ENCODE data around the gene PPM1J. TPM values are rescaled to one million over a fixed set of nuclear protein-coding genes. Genes with fewer than 3 reads are reported as not detected.

Gene PPM1J
- total RNA-seq, 1 donor from 2014 or later = 1.8 TPM

DNA sequence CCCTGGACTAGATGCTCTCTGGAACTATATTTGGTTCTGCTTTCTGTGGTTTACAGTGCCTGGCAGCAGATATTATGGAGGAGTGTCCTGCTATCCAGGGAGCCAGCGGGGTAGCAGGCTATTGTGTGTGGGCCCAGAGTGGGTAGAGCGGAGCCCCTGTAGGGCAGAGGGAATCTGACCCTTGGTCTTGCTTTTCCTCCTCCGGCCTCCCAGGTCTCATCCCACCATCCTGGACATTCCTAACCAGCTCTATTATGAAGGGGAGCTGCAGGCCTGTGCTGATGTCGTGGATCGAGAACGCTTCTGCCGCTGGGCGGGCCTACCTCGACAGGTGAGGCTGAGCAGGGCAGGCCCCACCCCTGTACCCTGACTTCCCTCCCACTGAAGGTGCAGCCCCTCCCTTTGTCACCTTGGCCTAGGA lies 17.3 kb downstream of the PPM1J start:
- no peaks in the 10 kb centered on the region for H3K79me2 ChIP-seq (ENCODE audit: low read depth)
- H3K27ac ChIP-seq = no peak overlapping the region
- no peak overlapping the region for H3K4me2 ChIP-seq
- peaks cover 32% of the 10 kb centered on the region for H3K4me1 Mint-ChIP-seq
- no peak overlapping the region for H2AFZ ChIP-seq (replicated peaks)
- no peaks in the 10 kb centered on the region for H3K4me1 ChIP-seq
- H3K9me3 ChIP-seq (ENCODE audit: low read depth) = no peaks in the 10 kb centered on the region
- no peak for DNase-seq (ENCODE audit: low spot score)
- H3K27me3 Mint-ChIP-seq (ENCODE audit: insufficient read depth, low read depth) = peaks cover 15% of the 10 kb centered on the region
- H3K9ac ChIP-seq = no peak overlapping the region
- H3K4me3 ChIP-seq = no peak overlapping the region
- no peaks in the 10 kb centered on the region for H3K27me3 ChIP-seq
- H3K36me3 ChIP-seq = no peaks in the 10 kb centered on the region
- H4K20me1 ChIP-seq (ENCODE audit: low read depth) = peaks cover 9% of the 10 kb centered on the region
- H3K9me3 Mint-ChIP-seq = no peaks in the 10 kb centered on the region
- H3F3A ChIP-seq (ENCODE audit: low read depth) = no peaks in the 10 kb centered on the region
- peaks cover 32% of the 10 kb centered on the region for H3K36me3 Mint-ChIP-seq
- no peak overlapping the region for H3K27ac Mint-ChIP-seq
- no peak overlapping the region for H3K4me3 Mint-ChIP-seq
- no peak for TF ChIP-seq EZH2 (IDR thresholded peaks at IDR 0.05)
- no peak for TF ChIP-seq EZH2phosphoT487 (IDR thresholded peaks at IDR 0.05)
- TF ChIP-seq, protein P1, sequence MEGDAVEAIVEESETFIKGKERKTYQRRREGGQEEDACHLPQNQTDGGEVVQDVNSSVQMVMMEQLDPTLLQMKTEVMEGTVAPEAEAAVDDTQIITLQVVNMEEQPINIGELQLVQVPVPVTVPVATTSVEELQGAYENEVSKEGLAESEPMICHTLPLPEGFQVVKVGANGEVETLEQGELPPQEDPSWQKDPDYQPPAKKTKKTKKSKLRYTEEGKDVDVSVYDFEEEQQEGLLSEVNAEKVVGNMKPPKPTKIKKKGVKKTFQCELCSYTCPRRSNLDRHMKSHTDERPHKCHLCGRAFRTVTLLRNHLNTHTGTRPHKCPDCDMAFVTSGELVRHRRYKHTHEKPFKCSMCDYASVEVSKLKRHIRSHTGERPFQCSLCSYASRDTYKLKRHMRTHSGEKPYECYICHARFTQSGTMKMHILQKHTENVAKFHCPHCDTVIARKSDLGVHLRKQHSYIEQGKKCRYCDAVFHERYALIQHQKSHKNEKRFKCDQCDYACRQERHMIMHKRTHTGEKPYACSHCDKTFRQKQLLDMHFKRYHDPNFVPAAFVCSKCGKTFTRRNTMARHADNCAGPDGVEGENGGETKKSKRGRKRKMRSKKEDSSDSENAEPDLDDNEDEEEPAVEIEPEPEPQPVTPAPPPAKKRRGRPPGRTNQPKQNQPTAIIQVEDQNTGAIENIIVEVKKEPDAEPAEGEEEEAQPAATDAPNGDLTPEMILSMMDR (IDR thresholded peaks at IDR 0.05) = no peak

DNA sequence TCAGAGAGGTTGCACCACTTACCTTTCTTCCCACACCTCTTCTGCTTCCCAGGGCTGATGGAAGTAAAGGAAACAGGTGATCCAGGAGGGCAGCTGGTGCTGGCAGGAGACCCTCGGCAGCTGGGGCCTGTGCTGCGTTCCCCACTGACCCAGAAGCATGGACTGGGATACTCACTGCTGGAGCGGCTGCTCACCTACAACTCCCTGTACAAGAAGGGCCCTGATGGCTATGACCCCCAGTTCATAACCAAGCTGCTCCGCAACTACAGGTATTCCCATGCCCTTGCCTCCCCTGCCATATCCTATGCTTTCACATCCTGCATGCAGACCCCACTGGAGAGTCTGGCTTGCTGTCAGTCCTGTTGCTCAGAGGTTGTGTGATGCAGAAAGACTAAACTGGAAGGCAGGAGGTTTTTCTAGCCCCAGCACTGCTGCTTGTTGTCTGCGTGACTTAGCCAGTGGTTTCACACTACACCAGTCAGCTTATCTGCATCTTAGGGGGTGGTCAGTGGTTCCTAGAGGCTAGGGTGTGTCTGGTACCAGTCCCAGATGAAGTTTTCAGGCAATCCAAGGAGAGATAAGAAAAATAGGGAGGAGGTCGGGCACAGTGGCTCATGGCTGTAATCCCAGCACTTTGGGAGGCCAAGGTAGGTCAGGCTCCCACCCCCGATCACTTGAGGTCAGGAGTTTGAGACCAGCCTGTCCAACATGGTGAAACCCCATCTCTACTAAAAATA lies 18.4 kb downstream of the PPM1J start:
- no peaks in the 10 kb centered on the region for H3F3A ChIP-seq (ENCODE audit: low read depth)
- no peak for DNase-seq (ENCODE audit: low spot score)
- Mint-ChIP-seq H3K36me3 (peaks cover 36% of the 10 kb centered on the region), H3K27ac (no peak overlapping the region), H3K27me3 (ENCODE audit: insufficient read depth, low read depth) (peaks cover 14% of the 10 kb centered on the region), H3K4me1 (peaks cover 22% of the 10 kb centered on the region), H3K9me3 (no peaks in the 10 kb centered on the region), H3K4me3 (no peak overlapping the region)
- no peaks in the 10 kb centered on the region for H3K79me2 ChIP-seq (ENCODE audit: low read depth)
- H3K4me2 ChIP-seq = no peak overlapping the region
- H3K9me3 ChIP-seq (ENCODE audit: low read depth) = no peaks in the 10 kb centered on the region
- no peaks in the 10 kb centered on the region for H3K4me1 ChIP-seq
- H2AFZ ChIP-seq (replicated peaks) = no peak overlapping the region
- H3K27me3 ChIP-seq = no peaks in the 10 kb centered on the region
- no peak overlapping the region for H3K9ac ChIP-seq
- TF ChIP-seq, protein P1 (IDR thresholded peaks at IDR 0.05) = no peak
- TF ChIP-seq EZH2 (IDR thresholded peaks at IDR 0.05) = no peak
- TF ChIP-seq EZH2phosphoT487 (IDR thresholded peaks at IDR 0.05) = no peak
- H3K36me3 ChIP-seq = no peaks in the 10 kb centered on the region
- no peak overlapping the region for H3K27ac ChIP-seq
- peaks cover 9% of the 10 kb centered on the region for H4K20me1 ChIP-seq (ENCODE audit: low read depth)
- no peak overlapping the region for H3K4me3 ChIP-seq

DNA sequence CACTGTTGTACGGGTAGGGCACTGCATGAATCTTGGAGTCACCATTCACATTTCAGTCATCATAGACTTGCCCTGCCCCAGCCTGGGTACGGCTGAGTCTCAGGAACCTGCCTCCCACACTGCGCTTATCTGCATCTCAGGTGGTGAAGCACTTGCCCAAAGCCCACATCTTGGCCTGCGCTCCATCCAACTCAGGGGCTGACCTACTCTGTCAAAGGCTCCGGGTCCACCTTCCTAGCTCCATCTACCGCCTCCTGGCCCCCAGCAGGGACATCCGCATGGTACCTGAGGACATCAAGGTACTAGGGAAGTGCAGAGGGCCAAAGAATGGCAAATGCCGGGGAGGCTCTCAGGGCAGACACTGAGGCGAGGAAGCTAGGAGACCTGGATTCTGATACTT lies 19.9 kb downstream of the PPM1J start:
- no peaks in the 10 kb centered on the region for H3K27me3 ChIP-seq
- peaks cover 10% of the 10 kb centered on the region for H3K4me1 Mint-ChIP-seq
- no peak overlapping the region for H2AFZ ChIP-seq (replicated peaks)
- no peaks in the 10 kb centered on the region for H3K36me3 ChIP-seq
- peaks cover 39% of the 10 kb centered on the region for H3K36me3 Mint-ChIP-seq
- H3K4me3 ChIP-seq = no peak overlapping the region
- H3K9me3 Mint-ChIP-seq = no peaks in the 10 kb centered on the region
- no peak for DNase-seq (ENCODE audit: low spot score)
- no peak overlapping the region for H3K27ac ChIP-seq
- H4K20me1 ChIP-seq (ENCODE audit: low read depth) = peaks cover 6% of the 10 kb centered on the region
- no peaks in the 10 kb centered on the region for H3F3A ChIP-seq (ENCODE audit: low read depth)
- TF ChIP-seq, protein P1 (IDR thresholded peaks at IDR 0.05) = no peak
- TF ChIP-seq EZH2 (IDR thresholded peaks at IDR 0.05) (no peak), EZH2phosphoT487 (IDR thresholded peaks at IDR 0.05) (no peak)
- H3K4me2 ChIP-seq = no peak overlapping the region
- H3K9ac ChIP-seq = no peak overlapping the region
- H3K27me3 Mint-ChIP-seq (ENCODE audit: insufficient read depth, low read depth) = peaks cover 8% of the 10 kb centered on the region
- H3K27ac Mint-ChIP-seq = no peak overlapping the region
- no peaks in the 10 kb centered on the region for H3K9me3 ChIP-seq (ENCODE audit: low read depth)
- H3K79me2 ChIP-seq (ENCODE audit: low read depth) = no peaks in the 10 kb centered on the region
- no peak overlapping the region for H3K4me3 Mint-ChIP-seq
- H3K4me1 ChIP-seq = no peaks in the 10 kb centered on the region
